ENCODE measurements around the gene GALNT18. TPM values are rescaled to one million over a fixed set of nuclear protein-coding genes. Genes with fewer than 3 reads are reported as not detected.

The GALNT18 gene
- total and polyA plus RNA-seq, 2 donors (not counting 3 experiments of a cell fraction or from before 2014, with no cell fraction given): 0.17 to 0.18 TPM

DNA sequence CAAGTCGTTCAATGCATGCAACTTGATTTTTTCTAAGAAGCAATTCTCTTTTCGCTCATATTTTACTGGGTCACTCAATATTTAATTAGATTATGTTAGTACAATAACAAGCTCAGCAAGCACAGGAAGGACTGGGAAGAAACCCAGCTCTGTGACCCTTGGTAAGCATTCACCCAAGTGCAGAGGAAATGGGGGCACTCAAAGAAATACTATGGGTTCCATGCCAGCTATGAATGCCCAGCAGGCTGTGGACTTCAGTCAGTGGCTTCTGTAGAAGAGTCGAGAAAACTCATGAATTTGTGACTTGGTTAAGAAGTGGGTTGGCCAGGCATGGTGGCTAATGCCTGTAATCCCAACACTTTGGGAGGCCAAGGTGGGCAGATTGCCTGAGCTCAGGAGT is 123.6 kb downstream of the GALNT18 start:
- no peaks in the 10 kb centered on the region for H3K9me1 ChIP-seq (replicated peaks; ENCODE audit: control insufficient read depth, extremely low read depth, insufficient read depth, low read length)
- dilution Hi-C loops (cut with MboI; ENCODE audit: extremely low pct_ligation_motif_present, low sequenced_read_pairs): no loop called here
- H4K20me1 ChIP-seq (replicated peaks; ENCODE audit: control insufficient read depth, extremely low read depth, insufficient read depth, low read length): no peaks in the 10 kb centered on the region
- TF ChIP-seq POLR2A (IDR thresholded peaks at IDR 0.05; ENCODE audit: low read depth, low read length): no peak
- no peak for TF ChIP-seq FOS (IDR thresholded peaks at IDR 0.05; ENCODE audit: borderline replicate concordance, insufficient read depth, low read length)
- TF ChIP-seq JUN (IDR thresholded peaks at IDR 0.05; ENCODE audit: borderline replicate concordance, insufficient read depth, insufficient read length, low read depth): no peak
- TF ChIP-seq, protein P1, sequence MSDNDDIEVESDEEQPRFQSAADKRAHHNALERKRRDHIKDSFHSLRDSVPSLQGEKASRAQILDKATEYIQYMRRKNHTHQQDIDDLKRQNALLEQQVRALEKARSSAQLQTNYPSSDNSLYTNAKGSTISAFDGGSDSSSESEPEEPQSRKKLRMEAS (IDR thresholded peaks at IDR 0.05; ENCODE audit: insufficient read depth, insufficient read length): no peak
- TF ChIP-seq POLR2AphosphoS5 (IDR thresholded peaks at IDR 0.05; ENCODE audit: insufficient read depth, low read depth, low read length): no peak
- no peak for TF ChIP-seq GATA2 (IDR thresholded peaks at IDR 0.05; ENCODE audit: insufficient read depth, insufficient read length, low read depth, low read length)
- TF ChIP-seq EZH2 (IDR thresholded peaks at IDR 0.05; ENCODE audit: borderline replicate concordance, low read depth, low read length, severe bottlenecking): no peak
- TF ChIP-seq MYC (IDR thresholded peaks at IDR 0.05; ENCODE audit: low read depth, low read length): no peak
- TF ChIP-seq, protein P2, sequence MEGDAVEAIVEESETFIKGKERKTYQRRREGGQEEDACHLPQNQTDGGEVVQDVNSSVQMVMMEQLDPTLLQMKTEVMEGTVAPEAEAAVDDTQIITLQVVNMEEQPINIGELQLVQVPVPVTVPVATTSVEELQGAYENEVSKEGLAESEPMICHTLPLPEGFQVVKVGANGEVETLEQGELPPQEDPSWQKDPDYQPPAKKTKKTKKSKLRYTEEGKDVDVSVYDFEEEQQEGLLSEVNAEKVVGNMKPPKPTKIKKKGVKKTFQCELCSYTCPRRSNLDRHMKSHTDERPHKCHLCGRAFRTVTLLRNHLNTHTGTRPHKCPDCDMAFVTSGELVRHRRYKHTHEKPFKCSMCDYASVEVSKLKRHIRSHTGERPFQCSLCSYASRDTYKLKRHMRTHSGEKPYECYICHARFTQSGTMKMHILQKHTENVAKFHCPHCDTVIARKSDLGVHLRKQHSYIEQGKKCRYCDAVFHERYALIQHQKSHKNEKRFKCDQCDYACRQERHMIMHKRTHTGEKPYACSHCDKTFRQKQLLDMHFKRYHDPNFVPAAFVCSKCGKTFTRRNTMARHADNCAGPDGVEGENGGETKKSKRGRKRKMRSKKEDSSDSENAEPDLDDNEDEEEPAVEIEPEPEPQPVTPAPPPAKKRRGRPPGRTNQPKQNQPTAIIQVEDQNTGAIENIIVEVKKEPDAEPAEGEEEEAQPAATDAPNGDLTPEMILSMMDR (IDR thresholded peaks at IDR 0.05; ENCODE audit: extremely low read depth in 1 of 2, insufficient read depth in 1 of 2, low read depth in 1 of 2, low read length in 2 of 2): no peak
- no peak overlapping the region for H3K27ac ChIP-seq (ENCODE audit: insufficient read depth, low read depth, low read length)
- FAIRE-seq: no peak
- H3K36me3 ChIP-seq (ENCODE audit: control insufficient read depth in 2 of 2, extremely low read depth in 1 of 2, insufficient read depth in 2 of 2, low read length in 2 of 2): no peaks in the 10 kb centered on the region
- CTCF ChIA-PET: interaction anchor here (1.6 kb wide), 1 partner anchor 10 kb away, joined by 3 read pairs; no protein-coding TSS in a partner anchor
- intact Hi-C loops (cut with micrococcal nuclease): no loop called here
- no peak overlapping the region for H3K4me3 ChIP-seq (replicated peaks in 1 of 3; ENCODE audit: insufficient read depth in 1 of 3, low read depth in 1 of 3, low read length in 3 of 3)
- H3K79me2 ChIP-seq (ENCODE audit: control insufficient read depth, insufficient read depth, low read length): no peaks in the 10 kb centered on the region
- H3K9me3 ChIP-seq (replicated peaks; ENCODE audit: control insufficient read depth, insufficient read depth, low read length): no peaks in the 10 kb centered on the region
- H3K27me3 ChIP-seq (ENCODE audit: control insufficient read depth in 2 of 2, insufficient read depth in 2 of 2, low read length in 2 of 2): no peaks in the 10 kb centered on the region
- H3K4me2 ChIP-seq (ENCODE audit: insufficient read depth, low read length): no peak overlapping the region
- no peak overlapping the region for H3K9ac ChIP-seq (replicated peaks; ENCODE audit: extremely low read depth, insufficient read depth, low read length)
- BruUV-seq (replicated peaks): no TSS peak
- H3K4me1 ChIP-seq (ENCODE audit: control insufficient read depth, extremely low read depth, insufficient read depth, low read length): no peaks in the 10 kb centered on the region
- POLR2A ChIA-PET: no interaction called here
- DNase-seq (ENCODE audit: low read depth, low spot score): no peak
- H2AFZ ChIP-seq (ENCODE audit: low read depth, low read length): no peak overlapping the region

Measured in endothelial cell of umbilical vein (primary cell).